ENCODE measurements around the gene ZFAND3.

ZFAND3 gene

DNA sequence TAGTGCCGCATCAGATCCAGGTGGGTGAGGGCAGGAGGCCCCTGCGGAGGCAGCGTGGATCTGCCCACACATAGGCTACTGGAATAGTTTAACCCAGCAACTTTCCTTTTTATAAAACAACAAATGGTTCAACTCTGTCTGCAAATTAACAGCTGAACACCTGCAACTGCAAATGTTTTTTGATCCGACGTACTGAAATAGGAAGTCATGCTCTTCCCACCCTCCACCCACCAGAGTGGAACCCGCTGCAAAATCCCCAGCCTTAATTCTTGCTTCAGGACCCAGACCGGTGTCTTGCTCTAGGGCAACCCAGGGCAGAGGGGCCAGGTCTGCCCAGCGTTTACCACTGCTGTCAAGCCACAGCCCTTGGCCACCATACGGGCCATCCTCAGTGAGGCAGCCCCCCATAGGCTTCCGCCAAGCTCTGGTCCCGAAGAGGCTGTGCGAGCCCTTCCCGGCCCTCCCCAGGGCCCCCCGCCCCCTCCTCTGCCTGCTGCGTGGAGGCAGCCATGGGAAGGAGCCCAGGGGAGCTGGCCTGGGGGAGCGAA is 334.3 kb downstream of the ZFAND3 start:
- no peak overlapping the region for H3K9ac ChIP-seq (ENCODE audit: low read length)
- no peak overlapping the region for H3K4me3 ChIP-seq (ENCODE audit: low read length)
- no peaks in the 10 kb centered on the region for H3K9me3 ChIP-seq (ENCODE audit: control insufficient read depth, low read length)
- H3K27me3 ChIP-seq (replicated peaks; ENCODE audit: control insufficient read depth, insufficient read depth, low read length), result no peaks in the 10 kb centered on the region
- H3K4me1 ChIP-seq (ENCODE audit: control insufficient read depth, insufficient read depth, low read length), result no peaks in the 10 kb centered on the region
- no peak for DNase-seq (ENCODE audit: low read depth)
- peaks cover 30% of the 10 kb centered on the region for H3K36me3 ChIP-seq (ENCODE audit: control insufficient read depth, insufficient read depth, low read length, severe bottlenecking)

DNA sequence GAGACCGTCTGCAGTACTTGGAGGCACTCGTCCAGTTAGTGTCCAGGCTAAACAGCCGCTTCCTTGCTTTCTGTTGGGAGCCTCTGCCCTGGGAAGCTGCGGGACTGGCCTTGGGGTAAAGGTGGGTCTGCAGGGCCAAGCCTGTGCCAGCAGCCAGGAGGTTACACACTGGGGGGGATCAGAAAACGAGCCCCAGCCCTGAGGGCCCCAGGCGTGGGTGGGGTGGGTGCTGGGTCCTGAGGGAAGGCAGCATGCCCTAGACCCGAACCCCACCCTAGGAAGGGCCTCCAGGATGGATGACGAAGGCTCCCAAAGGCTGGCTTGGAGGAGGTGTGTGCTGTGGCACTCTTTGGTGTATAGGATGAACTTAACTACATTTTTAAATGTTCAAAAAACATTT is 335.2 kb downstream of the ZFAND3 start:
- Histone ChIP-seq H3K4me1 (ENCODE audit: control insufficient read depth, insufficient read depth, low read length) (no peaks in the 10 kb centered on the region), H3K9me3 (ENCODE audit: control insufficient read depth, low read length) (no peaks in the 10 kb centered on the region)
- no peak for DNase-seq (ENCODE audit: low read depth)

DNA sequence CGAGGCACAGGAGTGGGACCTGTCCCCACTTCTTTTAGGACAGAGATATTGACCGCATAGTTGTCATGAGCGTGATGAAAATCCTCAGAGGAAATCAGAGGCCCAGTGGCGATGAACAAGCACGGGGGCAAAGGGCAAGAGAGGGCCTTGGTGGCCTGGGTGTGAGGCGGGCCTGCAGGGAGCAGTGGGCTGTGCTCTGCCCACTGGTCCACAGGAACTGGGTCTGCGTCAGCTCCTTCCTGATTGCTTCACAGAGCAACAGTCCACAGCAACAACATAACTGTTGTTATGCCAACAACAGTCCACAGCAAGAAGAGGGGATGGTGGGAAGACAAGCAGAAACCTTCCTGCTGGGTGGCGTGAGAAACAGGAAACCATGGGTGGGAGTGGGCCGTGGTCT is 335.6 kb downstream of the ZFAND3 start:
- Histone ChIP-seq H3K4me1 (ENCODE audit: control insufficient read depth, insufficient read depth, low read length) (no peaks in the 10 kb centered on the region), H3K9ac (ENCODE audit: low read length) (no peak overlapping the region), H3K9me3 (ENCODE audit: control insufficient read depth, low read length) (no peaks in the 10 kb centered on the region), H3K27me3 (replicated peaks; ENCODE audit: control insufficient read depth, insufficient read depth, low read length) (no peaks in the 10 kb centered on the region), H3K36me3 (ENCODE audit: control insufficient read depth, insufficient read depth, low read length, severe bottlenecking) (peaks cover 30% of the 10 kb centered on the region), H3K4me3 (ENCODE audit: low read length) (no peak overlapping the region)
- no peak for DNase-seq (ENCODE audit: low read depth)

More for the DNA sequence above, 335.2 kb downstream of the ZFAND3 start:
- peaks cover 30% of the 10 kb centered on the region for H3K36me3 ChIP-seq (ENCODE audit: control insufficient read depth, insufficient read depth, low read length, severe bottlenecking)
- no peak overlapping the region for H3K9ac ChIP-seq (ENCODE audit: low read length)
- no peaks in the 10 kb centered on the region for H3K27me3 ChIP-seq (replicated peaks; ENCODE audit: control insufficient read depth, insufficient read depth, low read length)
- no peak overlapping the region for H3K4me3 ChIP-seq (ENCODE audit: low read length)

DNA sequence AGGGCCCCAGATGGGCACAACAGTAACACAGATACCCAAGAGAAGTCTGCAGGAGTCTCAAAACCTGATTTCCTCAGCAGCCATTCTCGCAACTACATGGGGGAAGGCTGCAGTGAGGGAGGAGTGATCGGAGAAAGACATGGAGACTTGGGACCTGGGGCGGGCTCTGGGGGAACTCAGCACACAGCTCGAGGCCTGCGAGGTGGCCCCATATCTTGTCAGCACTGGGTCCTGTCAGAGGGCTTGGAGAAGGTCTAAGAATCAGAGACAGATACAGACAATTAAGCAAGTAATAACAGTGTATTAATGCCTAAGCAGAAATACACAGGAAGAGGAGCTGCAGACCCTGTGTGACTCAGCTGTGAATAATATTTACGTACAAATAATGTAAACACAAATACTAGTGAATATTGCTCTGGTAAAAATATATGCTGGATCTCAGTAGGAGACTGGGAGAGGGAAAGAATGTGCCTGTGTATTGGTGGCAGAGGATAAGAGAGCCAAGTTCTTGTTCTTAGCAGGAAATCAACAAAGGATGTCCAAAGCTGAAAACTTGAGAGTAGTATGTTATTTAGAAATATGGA is 336.2 kb downstream of the ZFAND3 start:
- peaks cover 30% of the 10 kb centered on the region for H3K36me3 ChIP-seq (ENCODE audit: control insufficient read depth, insufficient read depth, low read length, severe bottlenecking)
- no peak for DNase-seq (ENCODE audit: low read depth)
- no peak overlapping the region for H3K4me3 ChIP-seq (ENCODE audit: low read length)
- H3K4me1 ChIP-seq (ENCODE audit: control insufficient read depth, insufficient read depth, low read length), result no peaks in the 10 kb centered on the region
- no peaks in the 10 kb centered on the region for H3K27me3 ChIP-seq (replicated peaks; ENCODE audit: control insufficient read depth, insufficient read depth, low read length)
- H3K9ac ChIP-seq (ENCODE audit: low read length), result no peak overlapping the region
- no peaks in the 10 kb centered on the region for H3K9me3 ChIP-seq (ENCODE audit: control insufficient read depth, low read length)

DNA sequence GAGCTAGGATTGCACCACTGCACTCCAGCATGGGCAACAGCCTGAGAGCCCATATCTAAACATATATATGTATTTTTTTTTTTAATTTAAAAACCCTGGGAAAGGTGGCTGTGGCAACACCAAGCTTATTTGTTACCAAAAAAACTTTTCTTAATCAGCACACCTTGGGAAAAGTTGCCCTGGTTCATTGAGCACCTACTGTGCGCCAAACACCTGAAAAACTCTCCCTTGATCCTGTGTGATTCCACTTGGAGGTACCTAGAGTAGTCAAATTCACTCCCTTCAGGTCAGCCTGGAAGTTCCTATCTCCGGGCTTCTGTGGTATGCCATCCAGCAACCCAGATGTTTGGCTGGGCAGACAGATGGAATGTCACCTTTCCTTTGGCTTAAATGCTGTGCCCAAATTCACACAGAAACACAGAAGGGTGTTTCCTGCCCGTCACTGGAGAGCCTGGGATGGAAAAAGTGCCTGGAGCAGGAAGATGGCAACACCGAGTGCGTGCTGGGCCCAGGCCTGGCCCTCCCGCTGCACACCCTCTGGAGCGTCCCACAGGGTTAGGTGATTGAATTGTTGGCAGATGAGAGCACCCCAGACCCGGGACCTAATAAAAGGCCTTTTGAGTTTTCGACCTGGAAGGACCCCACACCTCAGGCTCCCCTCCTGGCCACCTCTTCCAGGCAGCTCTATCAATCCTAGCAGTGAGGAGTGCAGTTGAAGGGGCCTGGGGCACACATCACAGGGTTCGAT is 337.5 kb downstream of the ZFAND3 start:
- H3K9me3 ChIP-seq (ENCODE audit: control insufficient read depth, low read length), result no peaks in the 10 kb centered on the region
- H3K9ac ChIP-seq (ENCODE audit: low read length), result no peak overlapping the region
- no peak overlapping the region for H3K4me3 ChIP-seq (ENCODE audit: low read length)
- peaks cover 29% of the 10 kb centered on the region for H3K36me3 ChIP-seq (ENCODE audit: control insufficient read depth, insufficient read depth, low read length, severe bottlenecking)
- DNase-seq (ENCODE audit: low read depth), result no peak
- no peaks in the 10 kb centered on the region for H3K27me3 ChIP-seq (replicated peaks; ENCODE audit: control insufficient read depth, insufficient read depth, low read length)
- no peaks in the 10 kb centered on the region for H3K4me1 ChIP-seq (ENCODE audit: control insufficient read depth, insufficient read depth, low read length)

DNA sequence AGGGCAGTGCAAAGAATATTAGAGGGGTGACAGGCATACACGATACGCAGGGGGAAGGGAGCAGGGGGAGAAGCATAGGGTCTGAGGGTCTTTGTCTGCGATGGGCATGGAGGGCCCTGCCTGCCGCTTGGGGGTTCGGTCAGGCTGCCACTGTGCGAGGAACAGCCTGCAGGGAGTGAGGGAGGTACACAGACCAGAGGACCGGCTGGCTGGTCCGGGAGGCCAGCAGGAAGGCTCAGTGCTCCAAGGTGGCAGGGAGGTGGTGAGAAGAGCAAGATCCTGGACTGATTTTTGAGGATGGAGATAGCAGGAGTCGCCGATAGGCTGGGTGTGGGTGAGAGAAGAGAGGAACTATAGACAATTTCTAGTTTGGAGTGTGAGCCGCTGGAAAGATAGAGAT is 338.4 kb downstream of the ZFAND3 start:
- no peak for DNase-seq (ENCODE audit: low read depth)
- H3K9me3 ChIP-seq (ENCODE audit: control insufficient read depth, low read length), result no peaks in the 10 kb centered on the region
- H3K36me3 ChIP-seq (ENCODE audit: control insufficient read depth, insufficient read depth, low read length, severe bottlenecking), result peaks cover 19% of the 10 kb centered on the region
- H3K27me3 ChIP-seq (replicated peaks; ENCODE audit: control insufficient read depth, insufficient read depth, low read length), result no peaks in the 10 kb centered on the region
- H3K9ac ChIP-seq (ENCODE audit: low read length), result no peak overlapping the region
- H3K4me1 ChIP-seq (ENCODE audit: control insufficient read depth, insufficient read depth, low read length), result no peaks in the 10 kb centered on the region
- H3K4me3 ChIP-seq (ENCODE audit: low read length), result no peak overlapping the region

DNA sequence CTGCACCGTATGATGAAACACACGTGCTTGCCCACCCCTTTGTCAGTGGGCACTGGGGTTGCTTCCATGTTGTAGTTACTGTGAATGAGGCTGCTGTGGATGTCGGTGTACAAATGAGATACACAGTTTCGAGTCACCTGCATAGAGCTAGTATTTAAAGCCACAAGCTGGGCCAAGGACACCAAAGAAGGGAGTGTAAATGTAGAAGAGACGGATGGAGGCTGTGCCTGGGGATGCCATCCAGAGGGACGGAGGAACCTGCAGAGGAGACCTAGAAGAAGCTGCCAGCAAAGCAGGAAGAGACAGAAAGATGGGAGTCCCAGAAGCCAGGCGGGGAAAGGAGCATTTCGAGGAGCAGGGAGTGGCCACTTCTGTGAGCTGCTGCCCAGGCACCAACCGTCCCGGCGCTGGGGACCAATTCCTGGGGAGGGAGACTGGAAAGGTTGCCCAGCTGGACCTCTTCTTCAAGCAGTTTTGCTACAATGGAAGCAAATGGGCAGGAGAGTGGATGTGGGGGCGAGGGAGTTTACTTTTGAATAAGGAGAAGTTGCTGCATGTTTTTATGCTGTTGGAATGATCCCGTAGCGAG is 339.3 kb downstream of the ZFAND3 start:
- Histone ChIP-seq H3K9ac (ENCODE audit: low read length) (no peak overlapping the region), H3K9me3 (ENCODE audit: control insufficient read depth, low read length) (no peaks in the 10 kb centered on the region), H3K4me1 (ENCODE audit: control insufficient read depth, insufficient read depth, low read length) (no peaks in the 10 kb centered on the region), H3K4me3 (ENCODE audit: low read length) (no peak overlapping the region), H3K27me3 (replicated peaks; ENCODE audit: control insufficient read depth, insufficient read depth, low read length) (no peaks in the 10 kb centered on the region), H3K36me3 (ENCODE audit: control insufficient read depth, insufficient read depth, low read length, severe bottlenecking) (peaks cover 11% of the 10 kb centered on the region)
- no peak for DNase-seq (ENCODE audit: low read depth)

DNA sequence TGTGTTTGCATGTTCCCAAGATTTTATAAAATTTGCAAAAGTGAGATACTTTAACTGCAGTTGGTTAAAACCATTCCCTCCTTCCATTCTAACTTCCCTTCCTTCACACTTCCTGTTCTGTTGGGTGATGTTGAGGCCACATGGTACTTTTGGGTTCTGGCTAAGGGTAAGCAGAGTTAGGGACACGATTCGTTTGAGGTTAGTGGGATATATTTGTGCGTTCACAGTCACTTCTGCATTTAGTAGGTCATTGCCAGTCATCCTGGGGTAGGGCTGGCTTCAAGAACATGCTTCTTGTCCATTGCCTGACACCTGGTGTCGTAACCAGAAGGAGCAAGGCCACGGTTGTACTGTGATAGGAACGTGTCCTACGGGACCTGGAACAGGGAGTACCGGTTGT is 340.1 kb downstream of the ZFAND3 start:
- Histone ChIP-seq H3K4me3 (ENCODE audit: low read length) (no peak overlapping the region), H3K4me1 (ENCODE audit: control insufficient read depth, insufficient read depth, low read length) (peaks cover under 1% of the 10 kb centered on the region), H3K36me3 (ENCODE audit: control insufficient read depth, insufficient read depth, low read length, severe bottlenecking) (peaks cover 7% of the 10 kb centered on the region), H3K9me3 (ENCODE audit: control insufficient read depth, low read length) (no peaks in the 10 kb centered on the region), H3K9ac (ENCODE audit: low read length) (no peak overlapping the region), H3K27me3 (replicated peaks; ENCODE audit: control insufficient read depth, insufficient read depth, low read length) (no peaks in the 10 kb centered on the region)
- no peak for DNase-seq (ENCODE audit: low read depth)

DNA sequence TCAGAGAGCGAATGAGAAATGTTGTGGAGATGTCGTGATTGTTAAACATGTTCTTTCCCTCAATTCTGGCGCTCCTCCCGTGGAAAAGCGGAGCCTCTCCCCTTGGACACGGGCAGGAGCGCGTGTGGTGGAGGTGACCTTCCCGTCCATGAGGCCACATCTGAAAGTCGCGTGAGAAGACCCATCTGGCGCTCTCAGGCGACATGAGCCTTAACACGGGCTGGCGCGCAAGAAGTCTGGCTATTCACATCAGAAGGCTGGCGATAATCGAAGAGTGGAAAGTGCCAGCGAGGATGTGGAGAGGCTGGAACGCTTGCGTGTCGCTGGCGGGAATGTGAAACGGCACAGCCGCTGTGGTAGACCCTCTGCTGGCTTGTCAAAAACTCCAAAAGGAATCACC is 341.3 kb downstream of the ZFAND3 start:
- DNase-seq (ENCODE audit: low read depth), result no peak
- Histone ChIP-seq H3K4me3 (ENCODE audit: low read length) (no peak overlapping the region), H3K27me3 (replicated peaks; ENCODE audit: control insufficient read depth, insufficient read depth, low read length) (no peaks in the 10 kb centered on the region)

DNA sequence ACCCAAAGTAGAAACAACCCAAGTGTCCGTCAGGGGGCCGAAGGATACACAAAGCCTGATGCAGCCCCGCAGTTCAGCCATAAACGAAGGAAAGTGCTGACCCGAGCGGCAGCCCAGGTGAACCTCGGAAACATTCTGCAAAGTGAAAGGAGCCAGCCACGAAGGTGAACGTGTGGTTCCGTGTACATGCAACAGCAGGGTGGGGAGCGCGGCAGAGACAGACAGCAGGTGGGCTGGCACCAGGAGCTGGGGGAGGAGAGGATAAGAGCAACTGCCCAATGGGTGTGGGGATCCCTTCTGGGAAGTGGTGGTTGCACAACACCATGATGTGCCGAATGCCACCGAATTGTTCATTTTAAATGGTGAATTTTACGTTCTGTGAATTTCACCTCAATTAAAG is 341.8 kb downstream of the ZFAND3 start:
- no peak for DNase-seq (ENCODE audit: low read depth)
- Histone ChIP-seq H3K4me3 (ENCODE audit: low read length) (no peak overlapping the region), H3K36me3 (ENCODE audit: control insufficient read depth, insufficient read depth, low read length, severe bottlenecking) (peaks cover 4% of the 10 kb centered on the region), H3K27me3 (replicated peaks; ENCODE audit: control insufficient read depth, insufficient read depth, low read length) (no peaks in the 10 kb centered on the region), H3K4me1 (ENCODE audit: control insufficient read depth, insufficient read depth, low read length) (peaks cover 8% of the 10 kb centered on the region), H3K9ac (ENCODE audit: low read length) (no peak overlapping the region), H3K9me3 (ENCODE audit: control insufficient read depth, low read length) (no peaks in the 10 kb centered on the region)

More for the DNA sequence above, 341.3 kb downstream of the ZFAND3 start:
- no peak overlapping the region for H3K9ac ChIP-seq (ENCODE audit: low read length)
- no peaks in the 10 kb centered on the region for H3K9me3 ChIP-seq (ENCODE audit: control insufficient read depth, low read length)
- peaks cover 8% of the 10 kb centered on the region for H3K4me1 ChIP-seq (ENCODE audit: control insufficient read depth, insufficient read depth, low read length)
- peaks cover 4% of the 10 kb centered on the region for H3K36me3 ChIP-seq (ENCODE audit: control insufficient read depth, insufficient read depth, low read length, severe bottlenecking)

DNA sequence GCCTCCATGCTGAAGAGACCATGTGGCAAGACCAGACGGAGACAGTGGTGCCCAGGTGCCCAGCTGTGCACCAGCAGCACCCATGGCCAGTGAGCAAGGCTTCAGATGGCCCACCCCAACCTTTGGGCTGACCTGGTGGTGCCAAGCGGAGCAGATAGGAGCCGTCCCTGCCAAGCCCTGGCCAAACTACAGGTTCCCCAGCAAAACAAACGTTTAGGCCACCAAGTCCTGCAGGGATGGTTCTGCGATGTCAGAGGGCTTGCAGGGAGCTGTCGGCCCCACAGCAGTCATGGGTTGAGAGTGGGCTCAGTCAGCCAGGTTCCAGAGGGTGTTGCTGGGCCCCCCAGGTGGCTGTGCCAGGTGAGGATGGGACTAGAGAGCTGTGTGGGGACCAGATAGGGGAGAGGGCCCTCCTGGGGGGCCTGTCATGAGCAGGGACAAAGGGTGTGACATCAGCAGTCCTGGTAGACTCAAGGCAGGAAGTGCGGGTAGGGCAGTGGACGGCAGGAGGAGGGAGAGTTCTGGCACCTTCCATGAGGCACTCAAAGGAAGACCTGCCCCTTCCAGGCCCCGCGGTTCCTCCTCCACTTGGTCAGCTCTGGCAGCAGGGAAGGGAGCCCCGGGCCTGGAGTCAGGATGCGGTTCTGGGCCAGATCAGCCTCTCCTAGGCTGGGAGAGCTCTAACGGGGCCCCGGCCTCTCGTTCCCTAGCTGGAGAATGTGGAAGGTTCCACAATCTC is 342.4 kb downstream of the ZFAND3 start:
- Histone ChIP-seq H3K4me3 (ENCODE audit: low read length) (no peak overlapping the region), H3K27me3 (replicated peaks; ENCODE audit: control insufficient read depth, insufficient read depth, low read length) (no peaks in the 10 kb centered on the region), H3K9ac (ENCODE audit: low read length) (no peak overlapping the region), H3K4me1 (ENCODE audit: control insufficient read depth, insufficient read depth, low read length) (peaks cover 8% of the 10 kb centered on the region), H3K9me3 (ENCODE audit: control insufficient read depth, low read length) (no peaks in the 10 kb centered on the region), H3K36me3 (ENCODE audit: control insufficient read depth, insufficient read depth, low read length, severe bottlenecking) (peaks cover 4% of the 10 kb centered on the region)
- DNase-seq (ENCODE audit: low read depth), result no peak

Data from adipocyte (in vitro differentiated cells).